HG03378 (cell line): ENCODE data around the gene TP53BP1.
"Not testable (repeated sequence)": the region's sequence is repeated elsewhere in the genome, so short reads cannot be mapped to it uniquely, and the experiment has no call there.

ENCODE experiments used
- ATAC-seq: cut with Tn5 transposase; IDR thresholded peaks from one replicate; pipeline ENCODE4 v1.9.1; 2021; ENCODE audit warnings: mild to moderate bottlenecking, moderate library complexity; ENCODE audit not compliant: unreplicated experiment

TP53BP1 gene

GRCh38 chr15:43433165-43433564 is 59.8 kb downstream of the TP53BP1 start:
- ATAC-seq, result no peak

DNA sequence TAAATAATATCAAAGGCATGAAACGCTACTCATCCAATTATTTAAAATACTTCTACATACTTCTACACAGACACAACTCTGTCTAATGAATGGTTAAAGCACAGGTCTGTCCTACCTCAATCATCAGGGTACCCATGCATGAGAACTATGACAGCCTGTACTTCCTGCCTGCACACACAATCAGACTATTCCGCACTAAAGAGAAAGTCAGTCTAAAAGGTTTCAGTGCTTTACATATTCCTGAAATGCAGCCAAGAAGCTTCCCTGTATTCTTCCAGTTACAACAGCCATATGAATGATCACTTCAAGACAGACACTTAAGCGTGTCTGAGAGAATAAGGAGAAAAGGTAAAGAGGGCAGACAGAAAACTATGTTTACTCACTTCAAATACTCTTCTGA is 63.3 kb downstream of the TP53BP1 start:
- ATAC-seq, result no peak

- ATAC-seq, result no peak
These were observed 69.2 kb downstream of the TP53BP1 start for GRCh38 chr15:43423793-43424192.

DNA sequence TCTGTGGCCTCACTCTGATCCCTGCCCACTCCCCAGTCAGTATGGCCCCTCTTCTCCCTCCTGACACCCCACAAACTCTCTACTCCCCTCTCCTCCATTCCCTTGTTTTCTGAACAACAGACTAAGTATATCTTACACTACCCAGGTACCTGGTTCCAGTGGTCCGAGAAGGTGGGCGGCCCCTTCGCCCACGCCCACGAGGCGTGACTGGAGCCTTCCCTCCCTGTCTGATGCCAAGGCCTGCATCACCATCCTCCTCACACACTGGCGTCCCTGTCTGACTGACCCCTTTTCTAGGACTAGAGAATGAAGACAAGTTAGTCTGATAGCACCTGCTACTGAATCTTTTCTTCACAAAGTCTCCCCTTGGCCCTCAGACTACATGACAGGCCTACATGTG is 72.1 kb downstream of the TP53BP1 start:
- no peak for ATAC-seq

DNA sequence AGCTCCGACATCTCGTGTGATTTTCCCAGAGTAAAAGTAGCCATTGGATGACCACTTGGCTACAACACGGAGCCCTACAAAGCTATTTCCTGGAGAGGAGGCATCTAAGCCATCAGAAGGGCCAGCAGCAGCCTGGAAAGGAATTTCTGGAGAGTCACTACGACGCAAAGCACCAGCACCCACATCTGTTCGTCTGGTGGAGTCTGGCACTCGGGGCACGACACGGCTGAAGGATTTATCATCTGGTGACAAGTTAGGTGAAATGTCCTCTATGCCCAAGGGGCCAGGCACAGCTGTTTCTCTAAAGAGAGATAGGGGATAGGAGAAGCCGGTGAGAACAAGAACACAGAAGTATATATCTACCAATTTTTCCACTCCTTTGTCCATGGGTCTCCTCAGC is 72.5 kb downstream of the TP53BP1 start:
- no peak for ATAC-seq

- ATAC-seq, result no peak
These were observed 78.8 kb downstream of the TP53BP1 start for GRCh38 chr15:43414196-43414595.

- ATAC-seq, result no peak
These were observed 80.9 kb downstream of the TP53BP1 start for GRCh38 chr15:43412096-43412495.

DNA sequence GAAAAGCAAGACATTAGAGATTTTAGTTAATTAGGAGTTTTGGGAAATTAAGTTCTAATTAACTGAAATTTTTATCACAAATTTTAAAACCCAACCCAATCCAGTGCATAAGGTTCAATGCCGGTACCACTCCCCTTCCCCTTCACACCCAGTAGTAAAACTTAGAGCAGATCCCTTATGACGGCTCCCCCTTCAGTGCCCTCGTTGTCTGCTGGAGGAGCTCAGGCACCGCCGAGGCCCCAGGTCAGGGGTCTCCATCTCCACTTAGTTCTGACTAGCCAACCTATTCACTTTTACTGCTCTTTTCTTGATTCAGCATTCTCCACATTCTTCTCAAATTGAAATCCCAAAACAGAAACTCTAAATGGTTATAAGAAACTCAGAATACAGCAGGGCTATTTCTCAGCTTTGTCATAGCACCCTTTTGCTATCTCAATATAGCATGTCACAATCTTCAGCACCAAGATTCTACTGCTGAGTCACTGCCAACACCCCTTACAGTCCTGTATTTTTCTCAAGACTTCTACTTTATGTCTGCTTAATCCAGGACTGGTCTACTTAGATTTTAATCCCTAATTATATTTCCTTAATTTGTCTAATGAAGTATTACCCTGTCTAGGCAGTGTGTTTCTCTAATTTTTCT is 82.3 kb downstream of the TP53BP1 start:
- no peak for ATAC-seq

- no peak for ATAC-seq
These were observed 84.2 kb downstream of the TP53BP1 start for GRCh38 chr15:43408789-43409188.

GRCh38 chr15:43406808-43407207 is 86.1 kb downstream of the TP53BP1 start:
- no peak for ATAC-seq

DNA sequence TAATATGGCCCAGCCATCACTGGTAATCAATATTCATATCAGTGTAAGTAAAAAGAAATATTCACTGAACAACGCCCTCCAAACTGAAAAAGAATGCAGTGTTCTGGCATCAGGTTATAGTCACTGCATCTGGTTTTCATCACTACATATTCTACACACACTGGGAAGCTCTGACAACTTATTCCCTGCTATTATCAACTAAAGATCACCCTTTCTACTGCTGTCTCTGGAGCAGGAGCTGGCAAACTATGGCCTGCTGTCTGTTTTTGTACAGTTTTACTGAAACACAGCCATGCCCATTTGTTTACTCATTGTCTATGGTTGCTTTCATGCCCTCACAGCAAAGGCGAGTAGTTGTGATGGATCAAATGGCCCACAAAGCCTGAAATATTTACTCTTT is 86.8 kb downstream of the TP53BP1 start:
- no peak for ATAC-seq

GRCh38 chr15:43404130-43404529 is 88.8 kb downstream of the TP53BP1 start:
- ATAC-seq, result no peak

- ATAC-seq, result no peak
These were observed 89.3 kb downstream of the TP53BP1 start for GRCh38 chr15:43403616-43404015.

DNA sequence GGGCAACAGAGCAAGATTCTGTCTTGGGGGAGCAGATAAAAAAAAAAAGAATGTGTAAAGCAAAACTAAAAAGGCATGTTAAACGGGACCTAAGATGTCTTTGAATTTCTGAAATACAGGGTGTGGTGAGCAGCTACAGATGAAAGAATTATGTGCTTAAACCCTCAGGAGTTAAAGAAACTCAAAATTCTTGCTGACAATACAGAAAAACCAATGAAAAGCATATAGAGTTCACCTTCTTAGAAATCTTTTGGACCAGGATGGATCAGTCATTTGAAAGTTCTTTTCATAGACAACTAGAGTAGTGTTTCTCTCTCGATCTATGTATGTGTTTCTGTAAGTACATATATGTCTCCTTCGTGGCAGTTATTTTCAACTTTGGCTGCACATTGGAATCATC is 90.7 kb downstream of the TP53BP1 start:
- no peak for ATAC-seq

DNA sequence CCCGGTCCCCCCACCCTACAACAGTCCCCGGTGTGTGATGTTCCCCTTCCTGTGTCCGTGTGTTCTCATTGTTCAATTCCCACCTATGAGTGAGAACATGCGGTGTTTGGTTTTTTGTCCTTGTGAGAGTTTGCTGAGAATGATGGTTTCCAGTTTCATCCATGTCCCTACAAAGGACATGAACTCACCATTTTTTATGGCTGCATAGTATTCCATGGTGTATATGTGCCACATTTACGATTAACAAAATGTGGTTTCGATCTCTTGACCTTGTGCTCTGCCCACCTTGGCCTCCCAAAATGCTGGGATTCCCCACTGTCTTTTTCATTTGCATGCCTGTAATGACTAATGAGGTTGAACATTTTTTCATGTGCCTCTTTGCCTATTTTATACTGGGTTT is 99.4 kb downstream of the TP53BP1 start:
- ATAC-seq, result not testable (repeated sequence)

- no peak for ATAC-seq
These were observed 102.2 kb downstream of the TP53BP1 start for GRCh38 chr15:43390723-43391122.

- ATAC-seq, result no peak
These were observed 109.9 kb downstream of the TP53BP1 start for GRCh38 chr15:43383070-43383469.

DNA sequence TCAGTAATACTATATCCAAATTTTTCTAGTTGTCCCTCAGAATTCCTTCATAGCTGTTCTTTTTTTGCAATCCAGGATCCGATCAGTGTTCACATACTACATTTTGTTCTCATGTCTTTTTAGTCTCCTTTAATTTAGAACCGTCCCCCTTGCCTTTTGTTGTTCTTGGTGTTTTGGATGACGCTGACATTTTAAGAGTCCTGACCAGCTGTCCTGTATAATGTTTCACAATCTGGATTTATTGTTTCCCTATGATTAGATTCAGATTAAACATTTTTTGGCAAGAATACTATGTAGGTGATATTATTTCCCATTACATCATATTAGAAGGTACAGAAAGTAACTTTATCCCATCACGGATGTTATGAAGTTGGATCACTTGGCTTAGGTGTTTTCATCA is 110.6 kb downstream of the TP53BP1 start:
- no peak for ATAC-seq

DNA sequence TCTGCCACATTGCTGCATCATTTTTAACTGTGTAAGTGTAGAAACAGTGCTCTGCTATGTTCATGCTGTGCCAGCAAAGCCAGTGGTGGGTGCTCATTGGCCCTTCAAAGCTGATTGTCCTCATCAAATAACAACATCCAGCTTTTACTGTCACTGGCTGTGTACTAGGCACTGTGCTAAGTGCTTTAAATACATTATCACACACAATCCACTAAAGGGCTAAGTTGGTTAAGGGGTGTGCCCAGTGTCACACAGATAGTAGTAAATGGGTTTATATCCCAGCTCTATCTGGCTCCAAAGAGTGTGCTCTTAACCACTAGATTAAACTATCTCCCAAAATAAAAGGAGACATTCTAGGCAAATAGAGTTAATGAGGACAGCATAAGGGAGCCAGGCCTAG is 114.4 kb downstream of the TP53BP1 start:
- ATAC-seq, result no peak

- ATAC-seq, result no peak
These were observed 116.8 kb downstream of the TP53BP1 start for GRCh38 chr15:43376017-43376705.

DNA sequence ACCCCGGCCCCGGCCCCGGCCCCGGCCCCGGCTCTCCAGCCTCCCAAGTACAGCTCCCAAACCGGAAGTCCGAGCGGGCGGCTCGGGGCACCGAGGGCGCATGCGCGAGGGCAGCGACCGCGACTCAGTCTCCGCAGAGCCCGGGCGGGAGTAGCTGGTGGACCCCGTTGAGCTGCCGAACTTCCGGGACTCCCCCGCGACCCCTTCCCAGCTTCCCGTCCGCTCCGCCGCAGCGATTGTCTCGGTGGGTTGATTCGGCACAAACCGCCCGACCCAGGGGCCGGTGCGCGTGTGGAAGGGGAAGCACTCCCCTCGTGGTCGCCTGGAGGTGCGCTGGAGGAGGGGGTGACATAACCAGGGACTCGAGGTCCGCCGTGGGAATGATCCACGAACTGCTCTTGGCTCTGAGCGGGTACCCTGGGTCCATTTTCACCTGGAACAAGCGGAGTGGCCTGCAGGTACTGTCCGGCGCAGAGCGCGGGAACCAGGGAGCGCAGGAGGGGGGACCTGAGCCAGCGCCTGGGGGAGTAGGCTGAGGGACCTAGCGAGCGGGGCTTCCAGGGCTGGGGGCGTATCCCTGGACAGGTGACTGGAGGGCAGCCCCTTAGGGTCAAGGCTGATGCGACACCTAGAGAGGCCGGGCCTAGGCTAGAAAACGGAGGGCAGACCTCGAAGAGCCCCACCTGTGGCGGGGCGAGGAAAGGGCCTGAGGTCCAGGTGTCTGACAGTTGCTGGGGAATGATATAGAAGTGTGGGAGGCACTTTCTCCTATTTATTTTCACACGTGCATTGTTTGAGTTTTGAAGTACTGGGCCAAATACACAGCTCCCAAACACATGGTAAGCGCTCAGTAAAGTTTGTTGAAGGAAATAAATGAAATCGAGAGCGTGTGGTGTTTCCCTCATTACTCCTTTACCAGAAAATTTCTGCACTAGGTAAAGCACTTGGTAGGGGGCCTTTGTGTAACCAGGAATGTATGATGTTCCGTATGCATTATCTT is 121.7 kb downstream of the TP53BP1 start, which contains the start of the genes TUBGCP4 and ZSCAN29:
TUBGCP4 (plus strand) TSS at position 127 of the 1,000 bp plus-strand sequence; CDS start at position 381, 254 bp downstream.
ZSCAN29 (minus strand) TSS at position 69 of the 1,000 bp plus-strand sequence. CDS start 1,130 bp downstream, outside the sequence.
- ATAC-seq, result no peak
